Neutrophil (primary cell): ENCODE data around the gene CASKIN2.

Experiments
- H3K27ac ChIP-seq: fragments of 200-600 bp; sonication (generic); 2 replicates; pipeline ENCODE4 v1.5.1; 2016; ENCODE audit warnings: mild to moderate bottlenecking, moderate library complexity
- H3K27me3 ChIP-seq: fragments of 200-600 bp; sonication (generic); 2 replicates; pipeline ENCODE4 v1.6.0; 2016; ENCODE audit warnings: mild to moderate bottlenecking
- H3K36me3 ChIP-seq: fragments of 200-600 bp; sonication (generic); 2 replicates; pipeline ENCODE4 v1.5.1; 2017
- H3K4me1 ChIP-seq, 2 experiments: fragments of 200-600 bp in 1 of 2; sonication (generic) in 1 of 2; 1 replicate in 1 of 2; 2 replicates in 1 of 2; pipeline versions ENCODE4 v1.5.1 to v1.6.1; 2013 to 2016; ENCODE audit warnings: low read depth in 1 of 2, low read length in 1 of 2, mild to moderate bottlenecking in 1 of 2, moderate library complexity in 1 of 2; ENCODE audit not compliant: control insufficient read depth in 1 of 2, insufficient read depth in 1 of 2
- H3K4me3 ChIP-seq, 2 experiments: fragments of 200-600 bp in 1 of 2; sonication (generic) in 1 of 2; 1 replicate in 1 of 2; 2 replicates in 1 of 2; pipeline ENCODE4 v1.5.1; 2013 to 2016; ENCODE audit warnings: low read depth in 1 of 2, low read length in 1 of 2, mild to moderate bottlenecking in 1 of 2, moderate library complexity in 1 of 2
- H3K9me3 ChIP-seq: fragments of 200-600 bp; sonication (generic); 2 replicates; pipeline ENCODE4 v1.5.1; 2016
- CTCF ChIP-seq: fragments of 200-600 bp; sonication (generic); IDR thresholded peaks from 2 replicates; pipeline ENCODE4 v1.5.1; 2016; ENCODE audit warnings: antibody characterized with exemption

The CASKIN2 gene

GRCh38 chr17:75501378-75502071, 13.8 kb downstream of the CASKIN2 start:
- no peak overlapping the region for H3K27ac ChIP-seq
- H3K4me1 ChIP-seq = peaks cover 0 to 7% of the 10 kb centered on the region in 2 experiments
- H3K27me3 ChIP-seq = no peaks in the 10 kb centered on the region
- no peak for TF ChIP-seq CTCF
- H3K36me3 ChIP-seq = peaks cover 26% of the 10 kb centered on the region
- H3K4me3 ChIP-seq = no peak overlapping the region
- H3K9me3 ChIP-seq = no peaks in the 10 kb centered on the region

DNA sequence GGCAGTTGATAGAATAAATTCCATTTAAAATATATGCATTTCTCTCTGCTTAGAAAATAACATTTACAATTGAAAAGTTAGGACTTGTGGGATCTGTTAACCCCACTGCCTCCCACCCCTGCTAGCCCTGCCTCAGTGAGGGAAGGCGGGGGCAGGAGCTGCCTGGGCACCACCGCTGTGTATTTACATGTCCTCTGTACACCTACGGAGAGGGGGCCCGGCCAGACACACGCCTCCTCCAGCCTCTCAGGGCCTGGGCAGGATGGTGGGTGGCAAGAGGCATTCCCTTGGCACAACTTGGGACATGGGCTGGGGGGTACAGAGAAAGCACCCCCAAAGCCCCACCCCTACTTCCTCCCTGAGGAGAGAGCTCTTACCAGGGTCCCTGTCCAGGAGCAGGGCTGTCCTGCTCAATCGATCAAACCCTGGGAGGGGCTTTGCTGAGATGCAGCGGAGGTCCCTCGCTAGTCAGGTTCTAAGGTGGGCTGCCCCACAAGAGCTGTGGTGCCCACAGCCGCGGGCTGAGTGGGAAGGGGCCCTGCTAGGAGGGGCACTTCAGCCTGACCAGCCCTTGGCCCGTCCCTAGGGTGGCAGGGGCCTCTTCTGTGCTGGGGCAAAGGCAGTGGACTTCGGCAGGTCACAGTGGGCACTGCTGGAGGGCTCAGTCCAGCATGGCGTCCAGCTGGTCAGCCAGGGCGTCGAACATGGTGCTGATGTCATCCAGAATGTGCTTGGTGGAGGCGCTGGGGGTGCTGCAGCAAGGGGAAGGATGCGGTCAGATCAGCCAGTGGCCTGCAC, 14.7 kb downstream of the CASKIN2 start:
- TF ChIP-seq CTCF = no peak
- H3K9me3 ChIP-seq = no peaks in the 10 kb centered on the region
- H3K4me1 ChIP-seq = peaks cover 0 to 7% of the 10 kb centered on the region in 2 experiments
- no peak overlapping the region for H3K4me3 ChIP-seq
- H3K36me3 ChIP-seq = peaks cover 35% of the 10 kb centered on the region
- H3K27ac ChIP-seq = no peak overlapping the region
- H3K27me3 ChIP-seq = no peaks in the 10 kb centered on the region

DNA sequence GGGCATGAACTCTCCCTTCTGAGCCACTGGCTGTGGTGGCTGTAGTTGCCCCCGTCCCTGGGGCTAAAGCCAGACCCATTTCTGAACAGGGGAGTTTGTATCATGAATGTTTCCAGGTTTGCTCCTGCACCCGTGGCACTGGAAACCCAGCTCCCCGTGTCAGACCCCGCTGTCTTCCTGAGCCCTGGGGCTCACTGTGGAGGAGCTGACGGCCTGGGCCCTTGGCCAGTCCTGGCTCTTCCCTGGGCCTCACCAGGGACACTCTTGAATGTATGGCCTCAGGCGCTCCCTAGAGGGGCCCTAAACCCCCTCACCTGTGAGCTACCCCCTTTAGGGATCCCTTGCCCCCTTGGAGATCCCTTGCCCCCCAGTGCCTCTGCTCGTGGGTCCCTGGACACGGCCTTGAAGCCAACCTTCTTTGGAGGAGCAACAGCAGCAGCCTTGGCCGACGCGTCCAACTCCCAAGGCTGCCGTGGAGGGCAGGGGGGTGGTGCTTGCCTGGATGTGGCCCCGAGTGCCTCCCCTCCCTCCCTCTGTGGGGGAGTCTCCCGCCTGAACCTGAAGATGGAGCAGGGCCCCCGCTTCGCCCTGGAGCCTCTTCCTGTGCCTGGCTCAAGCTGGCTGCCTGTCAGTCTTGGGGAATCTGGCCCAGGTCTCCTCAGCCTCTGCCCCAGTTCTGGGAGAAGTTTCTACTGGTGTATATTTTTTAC, 15.9 kb downstream of the CASKIN2 start:
- Histone ChIP-seq H3K4me1 (peaks cover 0 to 7% of the 10 kb centered on the region in 2 experiments), H3K9me3 (no peaks in the 10 kb centered on the region), H3K4me3 (no peak overlapping the region), H3K27ac (no peak overlapping the region), H3K36me3 (peaks cover 46% of the 10 kb centered on the region), H3K27me3 (no peaks in the 10 kb centered on the region)
- TF ChIP-seq CTCF = no peak

DNA sequence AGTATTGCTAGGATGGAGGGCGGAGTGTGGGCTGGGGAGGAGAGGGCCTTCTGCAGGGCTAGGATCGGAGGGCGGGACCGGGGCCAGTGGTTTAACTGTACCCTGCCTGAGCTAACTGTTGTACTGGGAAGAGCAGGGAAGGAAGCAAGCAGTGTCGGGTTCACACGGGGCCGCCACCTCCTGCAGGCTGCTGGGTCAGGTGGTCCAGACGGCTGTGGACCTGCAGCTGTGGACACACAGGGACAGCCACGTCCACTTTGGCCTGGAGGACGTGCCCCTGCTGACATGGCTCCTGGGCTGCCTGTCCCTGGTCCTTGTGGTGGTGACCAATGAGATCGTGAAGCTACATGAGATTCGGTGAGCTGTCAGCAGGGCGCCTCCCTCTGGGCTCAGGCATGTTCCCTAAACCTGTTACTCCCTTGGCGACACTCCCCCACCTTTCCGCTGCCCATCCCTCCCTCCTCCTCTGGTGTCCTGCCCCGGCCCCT, 16.6 kb downstream of the CASKIN2 start:
- Histone ChIP-seq H3K9me3 (no peaks in the 10 kb centered on the region), H3K4me3 (no peak overlapping the region), H3K36me3 (peaks cover 53% of the 10 kb centered on the region), H3K4me1 (peaks cover 0 to 7% of the 10 kb centered on the region in 2 experiments), H3K27ac (no peak overlapping the region), H3K27me3 (no peaks in the 10 kb centered on the region)
- TF ChIP-seq CTCF = no peak

DNA sequence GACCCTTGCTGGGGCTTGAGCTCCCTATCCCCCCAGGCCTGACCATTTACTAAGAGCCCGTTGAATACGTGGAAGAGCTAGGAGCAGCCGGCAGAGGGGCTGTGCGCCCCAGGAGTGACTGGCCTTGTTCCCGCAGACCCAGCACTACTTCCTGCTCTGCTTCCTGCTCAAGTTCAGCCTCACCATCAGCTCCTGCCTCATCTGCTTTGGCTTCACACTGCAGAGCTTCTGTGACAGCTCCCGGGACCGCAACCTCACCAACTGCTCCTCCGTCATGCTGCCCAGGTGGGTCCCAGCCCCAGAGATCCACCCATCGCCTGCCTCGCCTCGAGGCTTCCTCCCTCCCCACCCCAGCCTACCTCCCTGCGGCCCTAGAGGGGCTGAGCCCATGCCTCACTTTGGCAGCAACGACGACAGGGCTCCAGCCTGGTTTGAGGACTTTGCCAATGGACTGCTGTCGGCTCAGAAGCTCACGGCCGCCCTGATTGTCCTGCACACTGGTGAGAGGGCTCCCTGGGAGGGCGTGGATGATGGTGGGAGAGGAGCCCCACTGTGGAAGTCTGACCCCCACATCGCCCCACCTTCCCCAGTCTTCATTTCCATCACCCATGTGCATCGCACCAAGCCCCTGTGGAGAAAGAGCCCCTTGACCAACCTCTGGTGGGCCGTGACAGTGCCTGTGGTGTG, 17.2 kb downstream of the CASKIN2 start:
- H3K4me3 ChIP-seq = no peak overlapping the region
- no peak for TF ChIP-seq CTCF
- H3K27me3 ChIP-seq = no peaks in the 10 kb centered on the region
- H3K27ac ChIP-seq = no peak overlapping the region
- H3K36me3 ChIP-seq = peaks cover 59% of the 10 kb centered on the region
- H3K9me3 ChIP-seq = no peaks in the 10 kb centered on the region
- peaks cover 0 to 7% of the 10 kb centered on the region in 2 experiments for H3K4me1 ChIP-seq
